Heart left ventricle (tissue), 13 donors: ENCODE results near the gene NRDC.

Experiments
- POLR2A ChIP-seq, 2 donors: fragments of 450-650 bp; IDR thresholded peaks; one replicate each; pipeline ENCODE4 v1.6.1; 2017; ENCODE audit warnings: antibody characterized with exemption in 2 of 2, mild to moderate bottlenecking in 2 of 2, moderate library complexity in 2 of 2
- TF ChIP-seq, protein P1 (sequence below), 12 donors: fragments of 200-600 bp; sonication (generic) in 4 of 12; IDR thresholded peaks; one replicate each; pipeline versions ENCODE4 v1.5.0 to v1.8.0; 2018 to 2022; ENCODE audit warnings: antibody characterized with exemption in 12 of 12, mild to moderate bottlenecking in 5 of 12
- donor health status: ischemic (EF 13 %, LVEDD 7.1; RV severe dilation, severe dysfunction).
- donor health status: DM: no; HTN: yes; CAD: no.
- donor health status: DM: no; HTN: no; CAD: no.
- donor health status: ischemic (EF 25% LVEDD 6.9; RV normal size, moderate dysfunction).
- donor health status: ischemic (EF 25% LVEDD 5.7; RV mildly dilated, moderate dysfunction).
- donor health status: ischemic (EF 35%, LVEDD 5.7; RV mildly dilated, moderate dysfunction).
- donor health status: nonischemic (EF 11% LVEDD 7.7; RV severe dilation, severe dysfunction).
- donor health status: DM: yes; HTN: yes; CAD: no.
- donor health status: PGD.
- donor health status: ischemic (EF 29% LVEDD 5.4; RV normal size, mild dysfunction).
- donor health status: nonischemic (EF 23%, LVEDD 6.1; RV moderate dilation, normal function).

DNA sequence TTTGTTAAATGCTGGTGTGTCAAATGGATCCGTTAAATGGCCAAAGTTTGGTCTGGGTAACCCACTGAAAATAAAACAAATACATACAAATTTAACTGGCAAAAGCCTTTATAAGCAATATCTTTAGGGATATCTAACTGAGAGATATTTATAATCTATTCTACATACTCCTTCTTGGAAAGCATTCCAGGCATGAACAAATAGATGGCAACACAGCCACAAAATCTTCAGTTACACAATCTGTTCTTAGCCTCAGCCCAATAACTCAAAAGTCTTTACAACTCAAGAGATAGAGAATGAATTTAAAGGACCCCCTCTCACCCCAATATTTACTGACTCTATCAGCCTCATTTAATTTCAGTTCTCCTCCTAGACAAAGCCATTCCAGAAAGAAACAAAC, 58.7 kb downstream of the NRDC start:
- no peak for TF ChIP-seq POLR2A (IDR thresholded peaks at IDR 0.05)
- TF ChIP-seq, protein P1, sequence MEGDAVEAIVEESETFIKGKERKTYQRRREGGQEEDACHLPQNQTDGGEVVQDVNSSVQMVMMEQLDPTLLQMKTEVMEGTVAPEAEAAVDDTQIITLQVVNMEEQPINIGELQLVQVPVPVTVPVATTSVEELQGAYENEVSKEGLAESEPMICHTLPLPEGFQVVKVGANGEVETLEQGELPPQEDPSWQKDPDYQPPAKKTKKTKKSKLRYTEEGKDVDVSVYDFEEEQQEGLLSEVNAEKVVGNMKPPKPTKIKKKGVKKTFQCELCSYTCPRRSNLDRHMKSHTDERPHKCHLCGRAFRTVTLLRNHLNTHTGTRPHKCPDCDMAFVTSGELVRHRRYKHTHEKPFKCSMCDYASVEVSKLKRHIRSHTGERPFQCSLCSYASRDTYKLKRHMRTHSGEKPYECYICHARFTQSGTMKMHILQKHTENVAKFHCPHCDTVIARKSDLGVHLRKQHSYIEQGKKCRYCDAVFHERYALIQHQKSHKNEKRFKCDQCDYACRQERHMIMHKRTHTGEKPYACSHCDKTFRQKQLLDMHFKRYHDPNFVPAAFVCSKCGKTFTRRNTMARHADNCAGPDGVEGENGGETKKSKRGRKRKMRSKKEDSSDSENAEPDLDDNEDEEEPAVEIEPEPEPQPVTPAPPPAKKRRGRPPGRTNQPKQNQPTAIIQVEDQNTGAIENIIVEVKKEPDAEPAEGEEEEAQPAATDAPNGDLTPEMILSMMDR (IDR thresholded peaks at IDR 0.05): no peak
